ENCODE results near the gene BCAS3.

GRCh38 chr17:60656499-60656898 lies 21.2 kb upstream of the BCAS3 start:
- TF ChIP-seq EZH2phosphoT487 (IDR thresholded peaks at IDR 0.05; ENCODE audit: low read depth), result no peak
- TF ChIP-seq, protein P1, sequence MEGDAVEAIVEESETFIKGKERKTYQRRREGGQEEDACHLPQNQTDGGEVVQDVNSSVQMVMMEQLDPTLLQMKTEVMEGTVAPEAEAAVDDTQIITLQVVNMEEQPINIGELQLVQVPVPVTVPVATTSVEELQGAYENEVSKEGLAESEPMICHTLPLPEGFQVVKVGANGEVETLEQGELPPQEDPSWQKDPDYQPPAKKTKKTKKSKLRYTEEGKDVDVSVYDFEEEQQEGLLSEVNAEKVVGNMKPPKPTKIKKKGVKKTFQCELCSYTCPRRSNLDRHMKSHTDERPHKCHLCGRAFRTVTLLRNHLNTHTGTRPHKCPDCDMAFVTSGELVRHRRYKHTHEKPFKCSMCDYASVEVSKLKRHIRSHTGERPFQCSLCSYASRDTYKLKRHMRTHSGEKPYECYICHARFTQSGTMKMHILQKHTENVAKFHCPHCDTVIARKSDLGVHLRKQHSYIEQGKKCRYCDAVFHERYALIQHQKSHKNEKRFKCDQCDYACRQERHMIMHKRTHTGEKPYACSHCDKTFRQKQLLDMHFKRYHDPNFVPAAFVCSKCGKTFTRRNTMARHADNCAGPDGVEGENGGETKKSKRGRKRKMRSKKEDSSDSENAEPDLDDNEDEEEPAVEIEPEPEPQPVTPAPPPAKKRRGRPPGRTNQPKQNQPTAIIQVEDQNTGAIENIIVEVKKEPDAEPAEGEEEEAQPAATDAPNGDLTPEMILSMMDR (IDR thresholded peaks at IDR 0.05; ENCODE audit: low read depth, low read length), result no peak

All from OCI-LY3 (cell line).